ENCODE data around the gene SPINK4.

Gene SPINK4

GRCh38 chr9:33255014-33255413 is 15.0 kb downstream of the SPINK4 start:
- no peak overlapping the region for H3K27ac ChIP-seq (ENCODE audit: poor library complexity, severe bottlenecking)
- no peaks in the 10 kb centered on the region for H3K9me3 ChIP-seq (ENCODE audit: severe bottlenecking)
- H3K36me3 ChIP-seq (ENCODE audit: low read depth) = peaks cover 77% of the 10 kb centered on the region
- H3K27me3 ChIP-seq (ENCODE audit: insufficient read depth, poor library complexity, severe bottlenecking) = no peaks in the 10 kb centered on the region
- no peaks in the 10 kb centered on the region for H3K4me1 ChIP-seq (ENCODE audit: insufficient read depth, poor library complexity, severe bottlenecking)
- DNase-seq (ENCODE audit: low spot score) = no peak
- ATAC-seq (ENCODE audit: low read depth) = no peak
- no peak for TF ChIP-seq CTCF (IDR thresholded peaks at IDR 0.05; ENCODE audit: poor library complexity, severe bottlenecking)
- no peak overlapping the region for H3K4me3 ChIP-seq (ENCODE audit: severe bottlenecking)

GRCh38 chr9:33255471-33255870 is 15.5 kb downstream of the SPINK4 start:
- no peak overlapping the region for H3K27ac ChIP-seq (ENCODE audit: poor library complexity, severe bottlenecking)
- no peak overlapping the region for H3K4me3 ChIP-seq (ENCODE audit: severe bottlenecking)
- no peaks in the 10 kb centered on the region for H3K27me3 ChIP-seq (ENCODE audit: insufficient read depth, poor library complexity, severe bottlenecking)
- no peak for TF ChIP-seq CTCF (IDR thresholded peaks at IDR 0.05; ENCODE audit: poor library complexity, severe bottlenecking)
- H3K4me1 ChIP-seq (ENCODE audit: insufficient read depth, poor library complexity, severe bottlenecking) = no peaks in the 10 kb centered on the region
- H3K9me3 ChIP-seq (ENCODE audit: severe bottlenecking) = no peaks in the 10 kb centered on the region
- ATAC-seq (ENCODE audit: low read depth) (no peak; the same call in 2 of the 3 replicates), DNase-seq (ENCODE audit: low spot score) (no peak)
- H3K36me3 ChIP-seq (ENCODE audit: low read depth) = peaks cover 82% of the 10 kb centered on the region

GRCh38 chr9:33256236-33256635 is 16.3 kb downstream of the SPINK4 start:
- no peak for TF ChIP-seq CTCF (IDR thresholded peaks at IDR 0.05; ENCODE audit: poor library complexity, severe bottlenecking)
- H3K36me3 ChIP-seq (ENCODE audit: low read depth) = peaks cover 90% of the 10 kb centered on the region
- H3K4me1 ChIP-seq (ENCODE audit: insufficient read depth, poor library complexity, severe bottlenecking) = no peaks in the 10 kb centered on the region
- H3K27me3 ChIP-seq (ENCODE audit: insufficient read depth, poor library complexity, severe bottlenecking) = no peaks in the 10 kb centered on the region
- ATAC-seq (ENCODE audit: low read depth) (no peak), DNase-seq (ENCODE audit: low spot score) (no peak)
- H3K9me3 ChIP-seq (ENCODE audit: severe bottlenecking) = no peaks in the 10 kb centered on the region
- no peak overlapping the region for H3K27ac ChIP-seq (ENCODE audit: poor library complexity, severe bottlenecking)
- H3K4me3 ChIP-seq (ENCODE audit: severe bottlenecking) = no peak overlapping the region

- Histone ChIP-seq H3K4me3 (ENCODE audit: severe bottlenecking) (no peak overlapping the region), H3K9me3 (ENCODE audit: severe bottlenecking) (no peaks in the 10 kb centered on the region), H3K27ac (ENCODE audit: poor library complexity, severe bottlenecking) (no peak overlapping the region), H3K36me3 (ENCODE audit: low read depth) (peaks cover 99% of the 10 kb centered on the region), H3K4me1 (ENCODE audit: insufficient read depth, poor library complexity, severe bottlenecking) (no peaks in the 10 kb centered on the region), H3K27me3 (ENCODE audit: insufficient read depth, poor library complexity, severe bottlenecking) (no peaks in the 10 kb centered on the region)
- DNase-seq (ENCODE audit: low spot score) = no peak
- ATAC-seq (ENCODE audit: low read depth) = no peak
- no peak for TF ChIP-seq CTCF (IDR thresholded peaks at IDR 0.05; ENCODE audit: poor library complexity, severe bottlenecking)
Measured at GRCh38 chr9:33257276-33257675, 17.3 kb downstream of the SPINK4 start.

- peaks cover 80% of the 10 kb centered on the region for H3K36me3 ChIP-seq (ENCODE audit: low read depth)
Measured at GRCh38 chr9:33260372-33260771, 20.4 kb downstream of the SPINK4 start.

More at GRCh38 chr9:33260372-33260771, 20.4 kb downstream of the SPINK4 start:
- Histone ChIP-seq H3K27me3 (ENCODE audit: insufficient read depth, poor library complexity, severe bottlenecking) (no peaks in the 10 kb centered on the region), H3K27ac (ENCODE audit: poor library complexity, severe bottlenecking) (no peak overlapping the region), H3K4me1 (ENCODE audit: insufficient read depth, poor library complexity, severe bottlenecking) (no peaks in the 10 kb centered on the region), H3K9me3 (ENCODE audit: severe bottlenecking) (no peaks in the 10 kb centered on the region), H3K4me3 (ENCODE audit: severe bottlenecking) (no peak overlapping the region)
- no peak for TF ChIP-seq CTCF (IDR thresholded peaks at IDR 0.05; ENCODE audit: poor library complexity, severe bottlenecking)
- DNase-seq (ENCODE audit: low spot score) (no peak), ATAC-seq (ENCODE audit: low read depth) (no peak)
